KG1 (cell line): ENCODE data around the gene ZBTB7A.
"Not testable (repeated sequence)": the region's sequence is repeated elsewhere in the genome, so short reads cannot be mapped to it uniquely, and the experiment has no call there.

Source experiments
- DNase-seq: peaks from one replicate; lab custom pipeline; 2025; lab: John Stamatoyannopoulos, UW

Gene ZBTB7A

DNA sequence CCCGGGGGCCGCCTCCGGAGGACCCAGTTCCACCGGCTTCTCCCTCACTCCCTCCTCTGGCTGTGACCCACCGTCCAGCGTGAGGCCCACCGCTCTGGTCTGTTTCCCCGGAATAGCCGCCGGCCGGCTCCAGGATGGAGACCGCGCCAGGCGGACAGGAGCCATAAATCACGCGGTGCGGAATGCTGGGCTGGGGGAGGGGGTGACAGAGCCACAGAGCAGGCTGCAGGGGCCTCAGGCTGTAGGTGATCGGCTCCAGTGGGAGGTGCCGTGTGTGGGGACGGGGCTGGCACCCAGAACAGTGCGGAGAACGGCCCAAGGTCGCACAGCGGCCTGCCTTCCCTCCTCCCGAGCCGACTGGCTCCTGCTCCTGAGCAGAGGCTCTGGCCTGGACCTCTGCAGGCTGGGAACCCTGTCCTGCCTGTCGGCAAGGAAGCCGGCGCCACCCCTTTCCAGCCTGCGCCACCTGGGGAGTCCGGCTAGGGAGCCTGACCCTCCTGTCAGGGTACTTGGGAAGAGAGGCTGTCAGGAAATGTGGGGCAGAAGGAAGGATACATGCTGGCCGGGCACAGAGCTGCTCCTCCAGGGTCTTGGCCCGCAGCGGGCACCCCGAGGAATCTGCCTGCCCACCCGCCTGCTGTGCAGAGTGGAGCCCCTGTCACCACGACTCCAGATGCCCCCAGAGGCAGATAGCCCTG lies 50.8 kb downstream of the ZBTB7A start:
- DNase-seq: no peak

DNA sequence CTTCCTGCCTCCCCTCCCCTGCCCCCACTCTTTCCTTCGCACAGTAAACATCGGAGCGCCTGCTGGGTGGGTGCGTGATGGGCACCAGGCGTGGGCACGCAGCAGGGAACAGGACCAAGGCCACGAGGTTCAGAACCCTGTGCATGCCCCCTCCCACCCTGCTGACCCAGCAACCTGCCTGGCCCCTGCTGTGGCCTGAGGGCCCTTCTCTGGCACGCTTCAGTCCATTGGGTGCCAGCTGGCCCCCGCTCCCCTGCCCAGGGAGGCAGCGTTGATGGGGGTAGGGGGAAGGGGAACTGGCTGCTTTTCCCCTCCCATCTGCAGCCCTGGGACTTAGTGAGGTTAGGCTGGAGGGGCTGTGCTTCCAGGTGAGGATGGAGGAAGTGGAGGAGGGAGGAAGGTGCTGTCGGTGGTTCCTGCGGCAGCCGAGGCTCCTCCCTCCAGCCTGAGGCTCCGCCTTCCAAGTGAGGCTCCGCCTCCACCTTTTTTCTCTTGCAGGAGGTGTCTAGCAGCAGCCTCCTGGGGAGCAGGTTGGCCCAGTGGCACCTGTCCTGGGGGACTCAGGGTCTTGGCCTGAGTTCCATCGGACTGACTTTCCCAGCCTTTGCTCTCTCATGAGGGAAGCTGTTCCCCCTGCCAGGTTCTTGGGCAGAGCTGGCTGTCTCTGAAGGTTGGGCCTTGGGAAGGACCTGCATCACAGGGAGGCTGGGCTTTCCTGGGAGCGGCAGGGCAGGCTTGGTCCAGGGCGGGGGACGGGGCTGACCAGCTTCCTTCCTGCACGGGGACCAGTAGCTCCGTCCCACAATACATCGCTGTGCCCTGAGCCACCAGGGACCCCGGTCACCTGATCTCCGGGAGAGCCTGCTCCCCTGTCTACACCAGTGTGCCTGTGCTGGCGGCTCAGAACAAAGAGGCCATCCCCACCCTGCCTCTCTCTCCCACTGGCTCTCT lies 51.9 kb downstream of the ZBTB7A start:
- no peak for DNase-seq

DNA sequence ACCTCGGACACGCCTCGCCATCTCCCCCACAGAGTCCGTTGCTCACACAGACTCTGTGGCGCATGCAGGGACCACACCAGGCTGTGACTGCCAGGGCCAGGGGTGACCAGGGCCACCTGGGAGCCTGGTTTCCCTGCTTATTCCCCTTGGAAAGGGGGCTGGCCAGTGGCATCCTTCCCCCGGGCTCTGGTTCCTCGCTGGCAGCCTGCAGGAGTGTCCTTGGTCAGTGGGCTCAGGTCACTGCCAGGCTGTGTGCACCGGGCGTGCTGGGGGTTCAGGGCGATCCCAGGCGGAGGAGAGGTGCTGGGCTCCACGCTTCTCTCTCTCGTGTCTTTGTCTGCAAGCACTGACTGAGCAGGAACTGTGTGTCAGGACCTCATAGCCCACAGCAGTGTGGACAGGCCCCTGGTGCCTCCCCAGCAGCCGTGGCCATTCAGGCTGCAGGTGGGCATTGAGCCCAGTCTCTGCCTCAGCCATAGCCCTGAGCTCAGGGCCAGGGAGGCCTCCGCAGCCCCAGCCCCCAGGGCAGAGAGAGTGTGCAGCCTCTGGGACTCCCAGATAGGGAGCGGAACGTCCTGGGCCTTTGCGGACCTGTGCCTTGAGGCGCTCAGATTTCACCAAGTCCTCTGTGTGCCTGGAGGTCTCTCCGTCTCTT lies 52.7 kb downstream of the ZBTB7A start:
- DNase-seq: no peak

DNA sequence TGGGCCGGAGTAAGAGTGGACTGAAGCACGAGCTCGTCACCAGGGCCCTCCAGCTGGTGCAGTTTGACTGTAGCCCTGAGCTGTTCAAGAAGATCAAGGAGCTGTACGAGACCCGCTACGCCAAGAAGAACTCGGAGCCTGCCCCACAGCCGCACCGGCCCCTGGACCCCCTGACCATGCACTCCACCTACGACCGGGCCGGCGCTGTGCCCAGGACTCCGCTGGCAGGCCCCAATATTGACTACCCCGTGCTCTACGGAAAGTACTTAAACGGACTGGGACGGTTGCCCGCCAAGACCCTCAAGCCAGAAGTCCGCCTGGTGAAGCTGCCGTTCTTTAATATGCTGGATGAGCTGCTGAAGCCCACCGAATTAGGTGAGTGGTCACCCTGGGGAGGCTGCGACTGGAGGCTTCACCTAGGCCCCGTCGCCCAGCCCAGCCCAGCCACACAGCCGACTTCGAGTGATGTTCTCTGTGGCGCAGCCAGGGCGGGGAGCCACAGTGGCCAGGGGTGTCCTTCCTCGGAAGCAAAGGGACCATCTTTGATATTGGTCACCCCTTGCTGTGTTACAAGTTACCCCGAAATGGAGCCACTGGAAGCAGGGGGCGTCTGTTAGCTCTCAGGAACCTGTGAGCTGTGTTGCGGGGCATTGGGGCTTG lies 53.6 kb downstream of the ZBTB7A start:
- DNase-seq: no peak

DNA sequence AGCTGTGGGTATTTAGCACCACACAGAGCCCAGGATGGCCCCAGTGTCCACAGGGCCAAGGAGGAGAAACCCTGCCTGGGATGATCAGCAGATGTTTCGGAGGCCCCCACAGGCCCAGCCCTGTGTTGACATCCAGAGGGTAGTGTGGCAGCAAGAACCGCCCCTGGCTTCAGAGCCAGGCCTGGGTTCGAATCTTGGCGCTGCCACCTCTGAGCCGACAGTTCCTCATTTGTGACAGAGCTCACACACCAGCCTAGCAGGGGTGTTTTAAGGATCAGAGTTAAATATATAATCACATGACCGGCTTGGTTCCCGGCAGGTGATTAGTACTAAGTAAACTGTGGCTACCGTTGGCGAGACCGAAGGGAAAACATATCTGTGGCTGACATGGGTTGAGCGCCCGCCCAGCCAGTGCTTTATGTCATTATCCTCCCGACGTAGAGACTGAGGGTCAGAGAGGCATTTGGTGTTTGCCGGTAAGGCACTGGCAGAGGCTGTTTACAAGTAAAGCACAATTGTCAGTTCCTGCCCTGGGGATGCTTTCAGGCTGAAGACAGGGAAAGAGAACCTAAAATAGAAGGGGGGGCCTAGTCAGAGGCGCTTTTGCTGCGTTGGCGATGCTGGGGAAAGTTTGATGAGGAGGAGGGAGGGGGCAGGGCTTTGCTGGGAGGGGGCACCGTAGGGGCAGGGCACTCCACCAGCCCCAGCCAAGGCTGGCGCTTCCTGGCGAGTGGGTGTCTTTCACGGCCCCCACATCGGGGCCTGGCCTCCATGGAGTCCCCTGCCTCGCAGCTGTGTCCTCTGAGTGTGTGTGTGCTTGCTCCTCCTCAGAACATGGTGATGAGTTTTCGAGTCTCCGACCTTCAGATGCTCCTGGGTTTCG lies 54.4 kb downstream of the ZBTB7A start:
- DNase-seq: no peak

DNA sequence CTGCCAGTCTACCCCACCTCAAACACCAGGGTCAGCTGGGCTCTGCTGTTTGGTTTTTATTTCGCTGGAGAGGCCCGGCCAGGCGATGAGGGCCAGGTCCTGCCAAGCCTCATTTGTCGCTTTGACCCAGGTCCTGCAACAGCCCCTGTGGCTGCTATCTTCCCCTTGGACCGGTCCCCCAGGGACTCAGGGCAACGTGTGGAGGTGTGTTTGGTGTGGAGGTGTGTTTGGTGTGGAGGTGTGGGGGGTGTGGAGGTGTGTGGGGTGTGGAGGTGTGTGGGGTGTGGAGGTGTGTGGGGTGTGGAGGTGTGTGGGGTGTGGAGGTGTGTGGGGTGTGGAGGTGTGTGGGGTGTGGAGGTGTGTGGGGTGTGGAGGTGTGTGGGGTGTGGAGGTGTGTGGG lies 55.3 kb downstream of the ZBTB7A start:
- DNase-seq: not testable (repeated sequence)

DNA sequence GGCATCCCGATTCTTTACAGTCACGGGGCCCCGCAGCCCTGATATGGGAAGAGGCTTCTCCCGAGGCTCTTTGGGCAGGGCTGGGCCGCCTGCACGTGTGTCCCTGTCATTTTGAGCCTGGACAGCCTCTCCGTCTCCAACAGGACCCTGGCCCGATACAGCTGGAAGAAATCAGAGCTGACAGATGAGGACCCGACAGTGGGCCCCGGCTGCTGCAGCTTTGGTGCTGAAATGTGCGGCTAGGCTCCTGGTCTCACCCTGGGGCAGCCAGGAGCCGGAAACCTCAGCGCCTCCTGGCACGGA lies 55.9 kb downstream of the ZBTB7A start:
- no peak for DNase-seq

DNA sequence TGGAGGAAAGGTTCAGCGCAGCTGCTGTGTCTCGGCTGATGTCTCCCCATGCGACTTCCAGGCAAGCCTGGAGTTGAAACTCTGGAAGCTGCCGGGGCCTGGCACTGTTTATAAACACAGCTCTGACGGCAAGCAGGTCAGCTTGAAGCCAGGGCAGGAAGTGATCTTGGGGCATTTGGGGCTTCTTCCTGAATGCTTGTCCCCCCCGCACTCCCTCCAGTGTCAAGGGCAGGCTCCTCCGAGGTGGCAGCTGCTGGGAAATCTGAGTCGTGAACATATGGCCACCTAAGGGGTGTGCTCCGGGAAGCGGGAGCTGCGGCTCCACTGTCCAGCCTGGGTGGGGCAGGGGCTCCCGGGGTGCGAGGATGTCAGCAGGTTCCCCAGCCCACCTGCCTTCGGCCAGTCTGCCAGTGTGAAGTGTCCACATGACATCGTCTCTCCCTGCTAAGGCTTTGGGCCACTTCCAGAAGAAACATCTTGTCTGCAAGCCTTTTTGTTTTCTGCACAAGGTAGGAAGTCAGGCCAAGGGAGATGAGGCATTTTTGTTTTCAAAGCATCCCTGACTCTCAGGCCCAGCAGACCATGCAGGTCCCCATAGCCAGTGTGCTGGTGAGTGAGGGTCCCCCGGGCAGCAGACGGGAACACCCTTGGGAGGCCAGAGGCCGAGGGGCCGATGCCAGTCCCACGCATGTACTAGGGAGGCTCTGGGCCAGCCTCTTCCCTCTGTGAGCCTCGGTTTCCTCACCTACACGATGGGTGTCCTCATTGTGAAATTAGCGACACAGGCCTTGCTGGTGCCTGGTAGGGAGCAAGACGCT lies 56.5 kb downstream of the ZBTB7A start:
- no peak for DNase-seq

DNA sequence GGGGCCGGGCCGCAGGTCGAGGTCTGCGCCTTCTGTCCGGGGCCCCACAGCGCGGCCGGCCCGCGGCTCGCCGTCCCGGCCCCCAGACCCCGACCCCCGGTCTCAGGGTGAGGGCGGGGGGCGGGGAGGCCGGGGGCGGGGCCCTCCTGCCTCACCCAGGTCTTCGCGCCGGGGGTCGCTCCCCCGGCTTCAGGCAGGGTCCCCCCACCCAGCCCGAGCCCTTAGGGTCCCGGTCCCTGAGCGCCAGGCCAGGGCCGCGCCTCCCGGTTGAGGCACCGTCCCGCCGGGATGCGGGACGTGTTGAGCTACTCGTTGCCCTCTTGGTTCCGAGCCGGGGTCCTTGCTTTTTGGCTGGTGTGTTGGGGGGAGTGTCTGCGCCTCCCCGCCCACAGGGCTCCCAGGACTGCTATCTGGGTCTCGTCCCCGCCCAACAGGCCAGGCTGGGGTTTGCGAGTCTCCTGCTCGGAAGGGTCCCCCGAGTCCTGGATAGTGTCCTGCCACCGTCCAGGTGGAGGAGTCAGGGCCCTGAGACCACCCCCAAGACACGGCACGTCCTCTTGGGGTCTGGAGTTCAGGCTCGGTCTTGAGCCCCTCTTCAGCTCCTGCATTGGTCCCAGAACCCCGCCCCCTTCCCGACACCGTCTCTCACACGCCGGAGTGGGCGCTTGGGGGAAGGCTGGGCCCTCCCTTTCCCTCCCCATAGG lies 58.7 kb downstream of the ZBTB7A start:
- no peak for DNase-seq

DNA sequence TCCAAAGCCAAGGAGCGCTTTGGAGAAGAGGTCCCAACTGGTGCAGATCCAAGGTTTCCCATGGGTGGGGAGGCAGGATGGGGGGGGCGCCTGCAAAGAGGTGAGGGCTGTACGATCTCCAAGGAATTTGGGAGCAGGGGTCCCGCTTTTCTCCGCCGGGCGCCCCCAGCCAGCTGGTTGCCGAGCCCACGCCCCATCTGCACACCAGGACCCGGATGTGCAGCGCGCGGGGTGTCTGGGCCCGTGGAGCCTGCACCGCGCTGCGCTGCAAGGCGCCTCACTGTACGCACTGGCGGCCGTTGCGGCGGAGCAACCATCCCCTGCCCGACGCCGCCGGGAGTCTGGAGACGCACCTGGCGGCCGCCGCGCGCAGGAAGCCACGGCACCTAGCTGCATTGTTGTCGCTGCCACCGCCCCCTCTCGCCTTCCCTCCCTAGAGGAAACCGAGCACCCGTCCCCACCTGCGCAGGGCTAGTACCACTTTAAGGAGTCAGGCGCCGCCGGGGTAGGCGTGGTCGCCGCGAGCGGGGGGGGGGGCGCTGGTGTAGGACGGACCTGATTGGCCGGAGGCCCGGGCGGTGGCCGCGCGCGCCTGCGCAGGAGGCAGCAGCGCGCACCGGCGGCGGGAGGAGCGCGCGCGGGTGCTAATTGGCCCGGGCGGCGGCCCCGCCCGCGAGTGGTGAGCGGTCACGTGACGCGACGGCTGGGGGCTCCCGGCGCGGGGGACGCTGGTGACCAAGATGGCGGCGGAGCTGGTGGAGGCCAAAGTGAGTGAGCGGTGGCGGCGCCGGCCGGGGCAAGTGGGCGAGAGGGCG lies 59.5 kb downstream of the ZBTB7A start, which contains the start of gene PIAS4:
Gene PIAS4 (plus strand): TSS at position 716 of the 815 bp plus-strand sequence. CDS start 25 bp downstream, at position 741.
- DNase-seq: peak; percentile 89

DNA sequence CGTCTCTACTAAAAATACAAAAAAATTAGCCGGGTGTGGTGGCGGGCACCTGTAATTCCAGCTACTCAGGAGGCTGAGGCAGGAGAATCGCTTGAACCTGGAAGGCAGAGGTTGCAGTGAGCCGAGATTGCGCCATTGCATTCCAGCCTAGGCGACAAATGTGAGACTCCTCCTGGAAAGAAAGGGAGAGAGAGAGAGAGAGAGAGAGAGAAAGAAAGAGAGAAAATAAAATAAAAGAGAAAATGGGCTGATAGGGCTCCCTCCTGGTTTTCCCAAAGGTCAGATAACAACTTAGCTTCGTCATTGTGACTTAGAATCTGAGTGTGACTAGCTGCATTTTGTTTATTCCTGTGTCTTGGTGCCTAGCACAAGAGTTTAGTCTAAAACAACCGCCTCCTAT lies 61.3 kb downstream of the ZBTB7A start:
- not testable (repeated sequence) for DNase-seq

DNA sequence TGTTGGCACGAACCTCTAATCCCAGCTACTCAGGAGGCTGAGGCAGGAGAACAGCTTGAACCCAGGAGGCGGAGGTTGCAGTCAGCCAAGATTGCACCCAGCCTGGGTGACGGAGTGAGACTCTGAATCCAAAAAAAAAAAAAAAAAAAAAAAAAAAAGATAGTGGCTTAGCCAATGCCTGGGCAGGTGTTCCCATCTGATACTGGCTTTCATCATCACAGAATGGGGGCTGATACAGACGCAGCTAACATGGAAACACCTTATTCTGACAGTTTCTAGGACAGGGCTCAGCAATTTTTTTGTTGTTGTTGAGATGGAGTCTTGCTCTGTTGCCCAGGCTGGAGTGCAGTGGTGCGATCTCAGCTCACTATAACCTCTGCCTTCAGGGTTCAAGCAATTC lies 65.9 kb downstream of the ZBTB7A start:
- DNase-seq: not testable (repeated sequence)

DNA sequence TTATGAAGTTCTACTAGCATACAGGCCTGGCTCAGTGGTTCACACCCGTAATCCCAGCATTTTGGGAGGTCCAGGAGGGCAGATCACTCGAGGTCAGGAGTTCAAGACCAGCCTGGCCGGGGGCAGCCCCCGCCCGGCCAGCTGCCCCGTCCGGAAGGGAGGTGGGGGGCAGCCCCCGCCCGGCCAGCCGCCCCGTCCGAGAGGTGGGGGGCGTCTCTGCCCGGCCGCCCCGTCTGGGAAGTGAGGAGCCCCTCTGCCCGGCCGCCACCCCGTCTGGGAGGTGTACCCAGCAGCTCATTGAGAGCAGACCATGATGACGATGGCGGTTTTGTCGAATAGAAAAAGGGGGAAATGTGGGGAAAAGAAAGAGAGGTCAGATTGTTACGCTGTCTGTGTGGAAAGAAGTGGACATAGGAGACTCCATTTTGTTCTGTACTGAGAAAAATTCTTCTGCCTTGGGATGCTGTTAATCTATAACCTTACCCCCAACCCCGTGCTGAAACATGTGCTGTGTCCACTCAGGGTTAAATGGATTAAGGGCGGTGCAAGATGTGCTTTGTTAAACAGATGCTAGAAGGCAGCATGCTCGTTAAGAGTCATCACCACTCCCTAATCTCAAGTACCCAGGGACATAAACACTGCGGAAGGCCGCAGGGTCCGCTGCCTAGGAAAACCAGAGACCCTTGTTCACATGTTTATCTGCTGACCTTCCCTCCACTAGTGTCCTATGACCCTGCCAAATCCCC lies 67.9 kb downstream of the ZBTB7A start:
- not testable (repeated sequence) for DNase-seq

DNA sequence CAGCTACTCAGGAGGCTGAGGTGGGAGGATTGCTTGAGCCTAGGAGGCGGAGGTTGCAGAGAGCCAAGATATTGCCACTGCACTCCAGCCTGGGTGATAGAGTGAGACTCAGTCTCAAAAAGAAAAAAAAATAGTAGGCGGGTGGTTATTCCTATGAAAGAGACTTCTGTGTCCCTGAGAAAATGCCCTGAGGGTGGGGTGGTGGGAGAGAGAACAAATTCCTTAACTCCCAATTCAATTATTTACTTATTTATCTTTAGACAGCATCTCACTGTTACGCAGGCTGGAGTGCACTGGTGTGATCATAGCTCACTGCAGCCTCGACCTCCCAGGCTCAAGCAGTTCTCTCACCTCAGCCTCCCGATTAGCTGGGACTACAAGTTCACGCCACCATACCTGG lies 71.1 kb downstream of the ZBTB7A start:
- no peak for DNase-seq
